Cardiac fibroblast (primary cell): ENCODE results near the gene RPL14.

Experiments
- DNase-seq, 2 donors: peaks; one replicate each; pipeline versions ENCODE4 v3.0.0 to v3.0.0-alpha.2; 2010; ENCODE audit warnings: low read depth in 2 of 2
- H3K4me3 ChIP-seq, 2 donors: replicated peaks in 1 of 2; 1 replicate in 1 of 2; 2 replicates in 1 of 2; pipeline ENCODE4 v1.5.1; 2011; ENCODE audit warnings: low read depth in 2 of 2, low read length in 2 of 2, mild to moderate bottlenecking in 2 of 2, moderate library complexity in 1 of 2
- TF ChIP-seq, protein P1 (sequence below): IDR thresholded peaks from one replicate; pipeline ENCODE4 v1.5.1; 2011; ENCODE audit warnings: low read depth, mild to moderate bottlenecking, low read length, inconsistent platforms

RPL14 gene

DNA sequence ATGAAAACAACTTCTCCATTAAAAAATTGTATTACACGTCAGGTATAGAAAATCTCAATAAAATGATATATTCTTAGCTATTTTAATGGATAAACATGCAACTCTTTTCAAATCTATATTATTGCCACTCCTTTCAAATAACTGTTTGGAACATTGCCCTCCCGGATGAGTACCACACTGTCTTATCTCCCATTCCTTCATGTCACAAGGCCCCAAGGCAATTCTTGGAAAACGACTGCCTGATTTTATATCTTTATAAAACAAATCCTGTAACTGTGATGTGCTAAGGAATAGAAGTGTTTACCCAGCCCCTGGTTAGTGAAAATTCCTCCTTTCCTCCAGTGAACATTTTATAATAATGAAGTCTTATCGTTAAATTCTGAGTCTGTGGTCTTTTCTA is 13.6 kb downstream of the RPL14 start:
- TF ChIP-seq, protein P1, sequence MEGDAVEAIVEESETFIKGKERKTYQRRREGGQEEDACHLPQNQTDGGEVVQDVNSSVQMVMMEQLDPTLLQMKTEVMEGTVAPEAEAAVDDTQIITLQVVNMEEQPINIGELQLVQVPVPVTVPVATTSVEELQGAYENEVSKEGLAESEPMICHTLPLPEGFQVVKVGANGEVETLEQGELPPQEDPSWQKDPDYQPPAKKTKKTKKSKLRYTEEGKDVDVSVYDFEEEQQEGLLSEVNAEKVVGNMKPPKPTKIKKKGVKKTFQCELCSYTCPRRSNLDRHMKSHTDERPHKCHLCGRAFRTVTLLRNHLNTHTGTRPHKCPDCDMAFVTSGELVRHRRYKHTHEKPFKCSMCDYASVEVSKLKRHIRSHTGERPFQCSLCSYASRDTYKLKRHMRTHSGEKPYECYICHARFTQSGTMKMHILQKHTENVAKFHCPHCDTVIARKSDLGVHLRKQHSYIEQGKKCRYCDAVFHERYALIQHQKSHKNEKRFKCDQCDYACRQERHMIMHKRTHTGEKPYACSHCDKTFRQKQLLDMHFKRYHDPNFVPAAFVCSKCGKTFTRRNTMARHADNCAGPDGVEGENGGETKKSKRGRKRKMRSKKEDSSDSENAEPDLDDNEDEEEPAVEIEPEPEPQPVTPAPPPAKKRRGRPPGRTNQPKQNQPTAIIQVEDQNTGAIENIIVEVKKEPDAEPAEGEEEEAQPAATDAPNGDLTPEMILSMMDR: no peak
- H3K4me3 ChIP-seq: no peak overlapping the region
- DNase-seq: no peak

- TF ChIP-seq, protein P1: no peak
- DNase-seq: peak; percentile 80 to 85
- peak within 1 kb of the TSS; percentile 73 to 84 for H3K4me3 ChIP-seq
These were observed 19.6 kb downstream of the RPL14 start, which contains the start of gene ZNF619 for GRCh38 chr3:40476478-40477470. ZNF619 (plus strand) TSS chr3:40477122; CDS start chr3:40477980, 858 bp downstream.

GRCh38 chr3:40477666-40478065 is 20.5 kb downstream of the RPL14 start:
- TF ChIP-seq, protein P1: no peak
- DNase-seq: peak; percentile 11 to 16
- peak overlapping the region; percentile 73 to 84 for H3K4me3 ChIP-seq

GRCh38 chr3:40487172-40487571 is 30.0 kb downstream of the RPL14 start:
- H3K4me3 ChIP-seq: no peak overlapping the region
- no peak for DNase-seq
- TF ChIP-seq, protein P1: no peak

GRCh38 chr3:40490916-40491315 is 33.8 kb downstream of the RPL14 start:
- H3K4me3 ChIP-seq: no peak overlapping the region
- DNase-seq: peak; percentile 23 to 25
- TF ChIP-seq, protein P1: no peak

- no peak overlapping the region for H3K4me3 ChIP-seq
- TF ChIP-seq, protein P1: no peak
- peak in 1 of 2 donors; percentile 35 for DNase-seq
These were observed 37.6 kb downstream of the RPL14 start for GRCh38 chr3:40494698-40495097.
